DND-41 (cell line): ENCODE results near the gene IGLON5.

ENCODE experiments used
- CTCF ChIP-seq: IDR thresholded peaks from 2 replicates; pipeline ENCODE4 v1.5.1; 2012; ENCODE audit warnings: borderline replicate concordance, low read length, moderate library complexity, mild to moderate bottlenecking; ENCODE audit not compliant: poor library complexity, severe bottlenecking; ENCODE audit errors: extremely low read depth
- EZH2 ChIP-seq: IDR thresholded peaks from 3 replicates; pipeline ENCODE4 v1.6.1; 2012; ENCODE audit warnings: borderline replicate concordance, low read depth, mild to moderate bottlenecking, moderate library complexity, low read length, inconsistent platforms; ENCODE audit not compliant: severe bottlenecking

- TF ChIP-seq CTCF, result no peak
- no peak for TF ChIP-seq EZH2
Observed at GRCh38 chr19:51289635-51290034, 21.8 kb upstream of the IGLON5 start.
